AG04449 (cell line): ENCODE results near the gene PDCD5.
"Not testable (repeated sequence)": the region's sequence is repeated elsewhere in the genome, so short reads cannot be mapped to it uniquely, and the experiment has no call there.

Experiments
- CTCF ChIA-PET: fragments of 350-600 bp; formaldehyde crosslinking; extraction: SDS; loops from one replicate; lab custom pipeline; 2021; ENCODE audit warnings: antibody characterized with exemption; lab: Yijun Ruan, JAX
- POLR2A ChIA-PET: fragments of 400-600, 350-600 bp; formaldehyde crosslinking; extraction: SDS; loops from one replicate; lab custom pipeline; 2020; ENCODE audit warnings: antibody characterized with exemption, inconsistent platforms; lab: Yijun Ruan, JAX
- DNase-seq: peaks from one replicate; pipeline ENCODE4 v3.0.0-alpha.2; 2010; ENCODE audit warnings: low read depth, low spot score
- H3K4me3 ChIP-seq: 2 replicates; pipeline ENCODE4 v1.5.1; 2011; ENCODE audit warnings: low read depth, mild to moderate bottlenecking, control low read depth, low read length
- CTCF ChIP-seq: IDR thresholded peaks from one replicate; pipeline ENCODE4 v1.5.1; 2011; ENCODE audit warnings: mild to moderate bottlenecking, moderate library complexity, low read length, control low read depth, inconsistent platforms; ENCODE audit not compliant: insufficient read depth; ENCODE audit errors: missing control alignments

PDCD5 gene

GRCh38 chr19:32573492-32573794 lies 7.5 kb upstream of the PDCD5 start:
- no peak for DNase-seq
- TF ChIP-seq CTCF: no peak
- ChIA-PET CTCF (interaction anchor here (0.9 to 7.5 kb wide), 5 partner anchors 10 to 1890 kb away, joined by 3 to 93 read pairs (median 5); no protein-coding TSS in a partner anchor), POLR2A (no interaction called here)
- H3K4me3 ChIP-seq: no peak overlapping the region

GRCh38 chr19:32576790-32577189 lies 4.2 kb upstream of the PDCD5 start:
- DNase-seq: no peak
- no peak for TF ChIP-seq CTCF
- CTCF ChIA-PET: no interaction called here
- no peak overlapping the region for H3K4me3 ChIP-seq
- POLR2A ChIA-PET: no interaction called here

GRCh38 chr19:32580353-32580900 lies 563 bp upstream of the PDCD5 start:
- ChIA-PET CTCF (interaction anchor here (0.9 to 4.6 kb wide), 6 partner anchors 11 to 359 kb away, joined by 3 to 26 read pairs (median 3); no protein-coding TSS in a partner anchor), POLR2A (interaction anchor here (1.3 kb wide), 1 partner anchor 10 kb away, joined by 3 read pairs; no protein-coding TSS in a partner anchor)
- peak overlapping the region; percentile 65 for H3K4me3 ChIP-seq
- TF ChIP-seq CTCF: no peak
- DNase-seq: no peak

GRCh38 chr19:32581705-32582179 lies 752 bp downstream of the PDCD5 start:
- POLR2A ChIA-PET: no interaction called here
- CTCF ChIA-PET: interaction anchor here (1.2 to 5.3 kb wide), 3 partner anchors 16 to 242 kb away, joined by 5 to 35 read pairs (median 26); no protein-coding TSS in a partner anchor
- H3K4me3 ChIP-seq: peak overlapping the region; percentile 86
- DNase-seq: no peak
- TF ChIP-seq CTCF: no peak

GRCh38 chr19:32587747-32588504 lies 6.9 kb downstream of the PDCD5 start:
- POLR2A ChIA-PET, H3K4me3 ChIP-seq, DNase-seq, CTCF ChIA-PET: not testable (repeated sequence)

GRCh38 chr19:32594021-32594420 lies 13.0 kb downstream of the PDCD5 start:
- CTCF ChIA-PET: interaction anchor here (1.3 to 1.6 kb wide), 2 partner anchors 8 to 9 kb away, joined by 3 to 4 read pairs; no protein-coding TSS in a partner anchor
- POLR2A ChIA-PET: no interaction called here
- DNase-seq: no peak
- no peak for TF ChIP-seq CTCF
- no peak overlapping the region for H3K4me3 ChIP-seq
